GM18526 (cell line): ENCODE data around the gene CNN1.

ENCODE experiments used
- POLR2A ChIP-seq: IDR thresholded peaks from 3 replicates; pipeline ENCODE4 v1.6.1; 2011; ENCODE audit not compliant: insufficient read length; ENCODE audit errors: extremely low read depth

The CNN1 gene

DNA sequence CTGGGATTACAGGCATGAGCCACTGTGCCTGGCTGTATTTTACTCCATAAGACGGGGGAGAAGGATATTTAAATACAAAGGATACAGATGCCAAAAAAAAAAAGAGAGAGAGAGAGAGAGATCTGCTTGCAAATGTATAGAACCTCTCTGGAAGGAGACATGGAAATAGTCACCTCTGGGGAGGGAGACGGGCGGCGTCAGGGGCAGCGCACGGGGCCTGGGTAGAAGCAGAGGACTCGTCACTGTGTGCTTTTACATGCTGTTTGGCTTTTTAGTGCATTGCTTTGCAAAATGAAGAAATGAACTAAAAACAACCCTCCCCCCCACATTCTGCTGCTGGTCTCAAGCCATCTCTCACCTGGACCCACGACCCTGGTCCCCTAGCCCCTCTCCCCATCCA is 28.2 kb upstream of the CNN1 start:
- no peak for TF ChIP-seq POLR2A

DNA sequence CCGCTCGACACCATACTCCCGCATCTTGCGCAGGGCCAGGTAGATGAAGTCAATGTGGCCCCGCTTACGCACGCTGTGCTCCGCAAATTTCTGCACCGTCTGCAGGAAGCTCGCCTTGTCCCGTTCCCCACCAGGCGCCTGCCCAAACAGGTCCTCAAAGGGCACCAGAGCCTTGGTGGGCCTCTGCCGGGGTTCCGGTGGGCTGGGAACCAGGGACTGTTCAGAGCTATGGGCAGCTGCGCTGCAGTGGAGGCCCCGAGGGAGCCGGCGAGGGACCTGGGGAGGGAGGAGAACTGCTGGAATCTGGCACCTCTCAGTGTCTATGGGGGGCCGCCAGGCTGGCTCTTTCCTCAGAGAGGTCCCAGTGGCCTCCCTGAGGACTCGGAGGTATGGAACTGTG is 24.7 kb upstream of the CNN1 start:
- TF ChIP-seq POLR2A = no peak

DNA sequence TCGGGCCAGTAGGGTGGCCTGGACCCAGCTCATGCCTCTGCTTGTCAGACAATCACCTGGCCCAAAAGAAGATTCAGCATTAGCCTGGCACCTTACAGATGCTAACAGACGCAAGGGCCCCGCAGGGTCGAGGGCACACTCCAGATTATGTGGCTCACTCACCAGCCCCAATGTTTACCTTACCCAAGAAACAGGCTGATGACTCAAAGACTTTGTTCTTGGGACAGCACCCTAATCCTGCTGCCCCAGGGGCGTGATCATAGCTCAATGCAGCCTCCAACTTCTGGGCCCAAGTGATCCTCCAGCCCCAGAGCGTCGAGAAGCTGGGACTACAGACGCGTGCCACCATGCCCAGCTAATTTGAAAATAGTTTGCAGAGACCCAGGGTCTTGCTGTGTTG is 19.5 kb upstream of the CNN1 start:
- no peak for TF ChIP-seq POLR2A

DNA sequence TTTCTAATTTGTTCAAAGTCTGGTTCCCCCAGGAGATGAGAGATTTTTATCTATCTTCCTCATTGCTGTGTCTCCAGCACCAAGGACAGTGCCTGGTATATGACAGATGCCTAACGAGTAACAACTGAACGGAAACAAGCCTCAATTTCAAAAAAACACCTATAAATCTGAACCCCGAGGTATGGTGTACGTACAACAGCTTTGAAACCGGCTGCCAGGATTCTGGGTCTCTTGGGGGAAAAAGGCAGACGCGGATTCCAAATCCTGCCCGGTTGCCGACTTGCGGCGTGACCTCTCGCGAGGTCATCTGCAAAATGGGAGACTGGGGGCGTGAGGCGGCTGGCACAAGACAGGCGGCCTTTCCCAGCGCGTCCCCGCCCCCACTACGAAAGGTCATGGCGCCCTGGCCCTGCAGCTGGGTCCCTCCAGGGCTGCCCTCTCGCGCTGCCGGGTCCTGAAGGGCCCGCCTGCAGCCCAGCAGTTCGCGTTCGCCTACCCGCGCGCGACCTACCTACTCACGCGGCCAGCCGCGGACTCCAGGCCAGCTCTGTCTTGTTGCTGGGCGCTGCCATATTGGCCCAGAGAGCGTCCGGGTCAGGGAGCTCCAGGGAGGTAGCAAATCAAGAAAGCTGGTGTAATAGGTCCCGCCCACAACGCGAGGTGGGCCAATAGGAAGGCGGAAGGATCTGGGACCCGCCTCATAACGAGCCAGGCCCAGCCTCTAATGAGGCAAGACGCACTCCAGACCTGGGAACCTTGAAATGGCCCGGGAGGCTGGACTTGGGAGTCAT is 9.9 kb upstream of the CNN1 start, which contains the start of gene ECSIT:
ECSIT (minus strand) TSS at position 584 of the 791 bp plus-strand sequence. CDS start 9,964 bp downstream, outside the sequence.
- peak; percentile 62 for TF ChIP-seq POLR2A

DNA sequence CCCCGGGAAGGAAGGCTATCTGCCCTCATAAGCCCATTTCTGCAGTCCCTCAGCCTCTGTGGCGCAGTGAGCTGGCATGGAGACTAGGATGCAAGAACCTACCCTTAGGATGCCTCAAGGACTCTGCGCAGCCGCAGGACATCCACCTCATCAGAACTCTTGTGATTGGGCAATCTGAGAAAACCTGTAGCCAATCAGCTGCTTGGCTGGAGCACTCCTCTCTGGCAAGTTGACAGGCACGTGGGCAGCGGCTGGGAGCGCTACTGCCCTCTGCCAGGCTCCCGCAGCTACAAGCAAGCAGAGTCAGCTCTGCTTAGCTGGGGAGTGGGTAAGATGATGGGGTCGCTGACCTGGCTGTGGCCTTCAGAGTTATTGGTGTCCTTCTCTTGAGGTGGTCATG is 8.2 kb upstream of the CNN1 start:
- TF ChIP-seq POLR2A = no peak

DNA sequence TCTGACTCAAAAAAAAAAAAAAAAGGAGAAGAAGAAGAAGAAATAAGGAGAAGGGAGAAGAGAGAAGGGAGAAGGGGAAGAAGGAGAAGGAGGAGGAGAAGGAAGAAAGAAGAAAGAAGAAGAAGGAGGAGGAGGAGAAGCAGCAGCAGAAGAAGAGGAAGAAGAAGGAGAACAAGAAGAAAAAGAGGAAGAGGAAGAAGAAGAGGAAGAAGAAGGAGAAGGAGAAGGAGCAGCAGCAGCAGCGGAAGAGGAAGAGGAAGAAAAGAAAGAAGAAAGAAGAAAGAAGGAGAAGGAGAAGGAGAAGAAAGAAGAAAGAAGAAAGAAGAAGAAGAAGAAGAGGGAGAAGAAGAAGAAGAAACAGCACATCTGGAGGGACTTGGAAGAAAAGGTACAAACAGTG is 4.1 kb upstream of the CNN1 start:
- no peak for TF ChIP-seq POLR2A

DNA sequence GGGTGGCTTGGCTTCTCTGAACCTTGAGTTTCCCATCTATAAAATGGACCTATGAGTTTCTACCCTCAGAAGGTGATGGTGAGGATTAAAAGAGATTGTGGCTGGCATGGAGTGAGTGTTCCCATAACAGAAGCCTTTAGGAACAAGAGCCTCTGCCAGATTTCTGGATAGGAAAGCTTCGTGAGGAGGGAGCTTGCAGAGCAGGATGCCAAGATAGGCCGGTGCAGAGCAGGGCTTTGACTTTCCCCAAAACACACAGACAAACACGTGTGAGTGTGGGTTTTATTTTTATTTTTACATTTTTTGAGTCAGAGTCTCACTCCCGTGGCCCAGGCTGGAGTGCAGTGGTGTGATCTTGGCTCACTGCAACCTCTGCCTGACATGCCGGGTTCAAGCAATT is 3.7 kb upstream of the CNN1 start:
- TF ChIP-seq POLR2A = no peak

DNA sequence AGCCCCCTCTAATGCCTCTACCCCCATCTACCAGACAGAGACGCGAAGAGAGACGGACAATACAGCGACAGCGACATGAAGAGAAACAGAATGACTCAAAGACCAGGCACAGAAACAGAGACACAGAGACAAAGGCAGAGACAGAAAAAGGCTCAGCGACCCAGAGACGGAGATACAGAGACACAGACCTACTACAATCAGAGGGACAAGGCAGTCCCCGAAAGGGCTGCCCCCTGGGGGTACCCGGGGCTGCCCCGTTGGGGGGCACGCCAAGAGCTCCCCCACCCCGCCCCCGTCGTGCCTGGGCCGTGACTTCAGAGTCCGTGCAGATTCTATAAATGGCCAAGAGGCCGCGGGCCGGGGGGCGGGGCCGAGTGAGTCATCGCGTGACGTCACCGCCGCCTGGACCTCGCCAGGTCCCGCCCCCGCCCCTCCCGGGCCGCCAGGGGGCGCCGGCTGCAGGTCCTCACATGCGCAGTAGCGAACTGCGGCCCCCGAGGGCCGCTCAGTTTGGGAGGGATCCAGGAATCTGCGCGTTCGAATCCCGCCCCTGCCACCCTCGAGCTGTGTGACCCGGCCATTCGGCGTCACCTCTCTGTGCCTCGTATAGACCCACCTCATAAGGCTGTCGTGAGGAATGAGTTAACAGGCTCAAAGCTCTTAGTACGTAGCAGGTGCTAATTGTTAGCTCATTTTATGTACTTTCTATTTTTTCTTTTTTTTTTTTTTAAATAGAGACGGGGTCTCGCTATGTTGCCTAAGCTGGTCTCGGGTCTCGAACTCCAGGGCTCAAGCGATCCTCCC is 2.7 kb upstream of the CNN1 start:
- TF ChIP-seq POLR2A = no peak

DNA sequence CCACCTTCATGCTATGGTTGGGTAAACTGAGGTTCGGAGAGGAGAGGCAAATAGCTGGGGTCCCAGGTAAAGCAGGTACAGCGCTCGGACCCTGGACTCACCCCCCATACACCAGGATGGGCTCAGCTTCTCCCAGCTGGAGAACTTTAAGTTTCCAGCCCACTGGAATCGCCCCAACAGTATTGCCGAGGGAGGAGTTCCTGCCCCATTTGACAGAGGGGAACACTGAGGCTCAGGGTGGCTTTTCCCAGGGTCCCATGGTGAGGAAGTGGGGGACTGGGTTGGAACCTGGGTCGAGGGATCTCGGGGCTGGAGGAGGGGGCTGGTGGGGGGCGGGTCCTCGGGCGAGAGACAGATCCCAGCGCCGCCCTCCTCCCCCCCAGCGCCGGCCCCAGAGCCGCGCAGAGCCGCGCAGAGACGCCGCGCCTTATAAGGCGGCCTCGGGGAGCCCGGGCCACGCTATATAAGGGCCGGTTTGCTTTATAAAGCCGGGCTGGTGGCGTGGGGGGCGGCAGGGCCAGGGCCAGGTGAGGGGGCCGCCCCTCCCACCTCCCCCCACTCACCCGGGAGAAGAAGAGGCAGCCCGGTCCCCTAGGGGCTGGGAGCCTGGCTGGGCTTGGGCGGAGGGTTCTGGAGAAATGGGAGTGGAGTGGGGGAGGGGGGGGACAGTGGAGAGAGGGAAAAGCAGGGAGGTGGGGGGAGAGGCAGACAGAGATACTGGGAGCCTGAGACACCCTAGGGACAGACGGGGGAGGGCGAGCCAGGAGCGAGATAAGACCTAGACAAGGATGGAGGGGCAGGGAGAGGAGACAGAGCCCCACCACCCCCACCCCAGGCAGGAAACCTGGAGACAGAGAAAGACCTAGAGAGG is 1.1 kb downstream of the CNN1 start:
- TF ChIP-seq POLR2A = no peak

DNA sequence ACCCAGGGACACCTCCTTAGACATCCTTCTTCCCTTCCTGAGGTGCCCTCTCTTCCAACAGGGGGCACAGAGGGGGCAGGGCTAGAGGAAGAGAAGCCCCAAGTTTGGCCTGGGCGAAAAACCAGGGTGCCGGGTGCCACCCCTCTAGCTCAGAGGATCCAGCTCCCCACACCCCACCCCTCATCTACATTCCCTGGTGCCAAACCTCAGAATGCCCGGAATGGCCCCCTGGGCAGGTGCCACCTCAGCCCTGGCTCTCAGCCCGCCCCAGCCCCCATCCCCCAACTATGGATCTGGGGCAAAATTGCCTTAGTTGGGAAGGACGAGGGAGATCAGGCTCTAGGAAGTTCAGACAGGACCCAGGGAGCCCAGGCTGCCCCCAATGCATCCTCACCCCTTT is 2.0 kb downstream of the CNN1 start:
- no peak for TF ChIP-seq POLR2A

DNA sequence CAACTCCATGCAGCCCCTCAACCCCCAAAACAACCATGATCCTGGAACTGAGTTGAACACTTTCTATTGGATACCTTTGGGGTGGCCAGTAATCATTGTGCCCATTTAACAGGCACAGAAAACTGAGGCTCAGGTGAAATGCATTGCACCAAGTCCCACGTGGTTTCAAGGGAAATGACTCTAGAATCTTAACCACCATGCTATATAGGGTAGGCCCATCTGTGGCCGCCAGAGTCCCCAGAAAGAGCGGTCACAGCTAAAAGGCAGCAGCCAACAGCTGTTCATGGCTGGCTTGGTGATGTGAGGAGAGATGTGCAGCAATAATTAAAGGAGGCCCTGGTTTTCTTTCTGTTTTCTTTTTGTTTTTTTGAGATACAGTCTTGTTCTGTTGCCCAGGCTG is 2.6 kb downstream of the CNN1 start:
- TF ChIP-seq POLR2A = no peak

DNA sequence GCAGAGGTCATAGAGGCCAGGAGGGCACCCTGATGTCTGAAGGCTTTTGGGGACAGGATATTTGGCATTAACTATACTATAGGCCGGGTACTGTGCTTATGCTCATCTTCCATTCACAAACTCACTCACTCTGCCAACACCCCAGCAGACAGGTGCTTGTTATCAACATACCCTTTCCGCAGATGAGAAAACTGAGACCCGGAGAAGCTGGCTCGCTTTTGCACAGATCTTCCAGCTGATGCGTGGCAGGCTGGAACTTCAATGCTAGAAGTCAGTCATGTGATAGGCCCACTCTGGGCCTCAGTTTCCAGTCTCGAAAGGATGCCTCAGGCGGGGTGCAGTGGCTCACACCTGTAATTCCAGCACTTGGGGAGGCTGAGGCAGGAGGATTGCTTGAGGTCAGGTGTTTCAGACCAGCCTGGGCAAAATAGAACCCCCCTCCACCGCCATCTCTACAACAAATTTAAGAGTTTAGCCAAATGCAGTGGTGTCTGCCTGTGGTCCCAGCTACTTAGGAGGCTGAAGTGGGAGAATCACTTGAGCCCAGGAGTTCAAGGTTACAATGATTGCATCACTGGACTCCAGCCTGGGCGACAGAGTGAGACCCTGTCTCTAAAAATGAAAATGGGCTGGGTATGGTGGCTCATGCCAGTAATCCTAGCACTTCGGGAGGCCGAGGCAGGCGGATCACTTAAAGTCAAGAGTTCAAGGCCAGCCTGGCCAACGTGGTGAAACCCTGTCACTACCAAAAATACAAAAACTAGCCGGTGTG is 9.5 kb downstream of the CNN1 start:
- no peak for TF ChIP-seq POLR2A

DNA sequence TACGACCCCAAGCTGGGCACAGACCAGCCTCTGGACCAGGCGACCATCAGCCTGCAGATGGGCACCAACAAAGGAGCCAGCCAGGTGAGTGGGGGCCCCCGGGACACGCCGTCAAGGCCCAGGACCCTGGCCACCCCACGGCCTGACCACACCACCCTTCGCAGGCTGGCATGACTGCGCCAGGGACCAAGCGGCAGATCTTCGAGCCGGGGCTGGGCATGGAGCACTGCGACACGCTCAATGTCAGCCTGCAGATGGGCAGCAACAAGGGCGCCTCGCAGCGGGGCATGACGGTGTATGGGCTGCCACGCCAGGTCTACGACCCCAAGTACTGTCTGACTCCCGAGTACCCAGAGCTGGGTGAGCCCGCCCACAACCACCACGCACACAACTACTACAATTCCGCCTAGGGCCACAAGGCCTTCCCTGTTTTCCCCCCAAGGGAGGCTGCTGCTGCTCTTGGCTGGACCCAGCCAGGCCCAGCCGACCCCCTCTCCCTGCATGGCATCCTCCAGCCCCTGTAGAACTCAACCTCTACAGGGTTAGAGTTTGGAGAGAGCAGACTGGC is 10.8 kb downstream of the CNN1 start:
- no peak for TF ChIP-seq POLR2A

DNA sequence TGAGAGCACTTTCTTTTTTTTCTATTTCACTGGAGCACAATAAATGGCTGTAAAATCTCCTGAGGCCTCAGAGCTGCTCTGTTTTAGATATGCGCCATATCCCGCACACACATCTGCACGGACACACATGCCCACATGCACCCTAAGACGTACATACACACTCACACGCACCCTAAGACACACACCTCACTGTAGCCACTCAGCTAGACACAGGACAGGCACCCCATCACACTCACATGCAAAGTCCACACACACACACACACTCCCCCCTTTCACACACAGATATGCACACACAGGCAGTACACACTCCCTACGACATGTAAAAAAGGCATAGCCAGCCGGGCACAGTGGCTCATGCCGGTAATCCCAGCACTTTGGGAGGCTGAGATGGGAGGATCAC is 11.6 kb downstream of the CNN1 start:
- TF ChIP-seq POLR2A = no peak

DNA sequence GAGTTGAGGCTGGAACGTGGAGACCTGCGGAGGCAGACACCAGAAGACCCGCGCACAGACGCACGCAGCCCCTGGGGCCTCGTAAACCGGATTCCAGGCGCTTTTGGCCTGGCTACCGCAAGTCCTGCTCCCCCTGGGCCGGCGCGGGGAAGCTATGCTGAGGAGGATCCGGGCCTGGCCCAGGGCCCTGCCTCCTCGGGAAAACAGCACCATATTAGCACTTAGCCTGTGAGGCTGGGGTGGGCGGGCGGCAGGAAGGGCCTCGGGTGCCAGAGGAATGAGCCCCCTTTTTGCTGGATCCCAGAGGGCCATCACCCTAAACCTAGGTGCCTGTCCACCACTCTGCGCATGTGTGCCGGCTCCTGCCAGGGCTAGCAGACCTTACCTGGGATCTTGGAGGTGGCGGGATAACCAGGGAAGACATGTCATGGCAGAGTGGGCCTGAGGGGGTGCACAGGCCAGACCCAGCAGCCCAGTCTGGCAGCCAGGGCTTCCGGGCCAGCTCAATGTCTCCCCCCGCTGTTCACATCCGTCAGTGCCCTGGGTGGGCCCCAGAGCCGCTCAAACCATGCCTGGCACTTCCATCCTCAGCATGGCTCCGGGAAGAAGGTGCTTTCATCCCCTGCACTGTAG is 13.1 kb downstream of the CNN1 start:
- TF ChIP-seq POLR2A = no peak
